GM12801 (cell line): ENCODE results near the gene KLHDC10.

Experiments used
- TF ChIP-seq, protein P1 (sequence below): IDR thresholded peaks from one replicate; pipeline ENCODE4 v1.5.1; 2011; ENCODE audit warnings: control low read depth; ENCODE audit not compliant: insufficient read length; ENCODE audit errors: extremely low read depth

KLHDC10 gene, protein sequence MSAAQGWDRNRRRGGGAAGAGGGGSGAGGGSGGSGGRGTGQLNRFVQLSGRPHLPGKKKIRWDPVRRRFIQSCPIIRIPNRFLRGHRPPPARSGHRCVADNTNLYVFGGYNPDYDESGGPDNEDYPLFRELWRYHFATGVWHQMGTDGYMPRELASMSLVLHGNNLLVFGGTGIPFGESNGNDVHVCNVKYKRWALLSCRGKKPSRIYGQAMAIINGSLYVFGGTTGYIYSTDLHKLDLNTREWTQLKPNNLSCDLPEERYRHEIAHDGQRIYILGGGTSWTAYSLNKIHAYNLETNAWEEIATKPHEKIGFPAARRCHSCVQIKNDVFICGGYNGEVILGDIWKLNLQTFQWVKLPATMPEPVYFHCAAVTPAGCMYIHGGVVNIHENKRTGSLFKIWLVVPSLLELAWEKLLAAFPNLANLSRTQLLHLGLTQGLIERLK

DNA sequence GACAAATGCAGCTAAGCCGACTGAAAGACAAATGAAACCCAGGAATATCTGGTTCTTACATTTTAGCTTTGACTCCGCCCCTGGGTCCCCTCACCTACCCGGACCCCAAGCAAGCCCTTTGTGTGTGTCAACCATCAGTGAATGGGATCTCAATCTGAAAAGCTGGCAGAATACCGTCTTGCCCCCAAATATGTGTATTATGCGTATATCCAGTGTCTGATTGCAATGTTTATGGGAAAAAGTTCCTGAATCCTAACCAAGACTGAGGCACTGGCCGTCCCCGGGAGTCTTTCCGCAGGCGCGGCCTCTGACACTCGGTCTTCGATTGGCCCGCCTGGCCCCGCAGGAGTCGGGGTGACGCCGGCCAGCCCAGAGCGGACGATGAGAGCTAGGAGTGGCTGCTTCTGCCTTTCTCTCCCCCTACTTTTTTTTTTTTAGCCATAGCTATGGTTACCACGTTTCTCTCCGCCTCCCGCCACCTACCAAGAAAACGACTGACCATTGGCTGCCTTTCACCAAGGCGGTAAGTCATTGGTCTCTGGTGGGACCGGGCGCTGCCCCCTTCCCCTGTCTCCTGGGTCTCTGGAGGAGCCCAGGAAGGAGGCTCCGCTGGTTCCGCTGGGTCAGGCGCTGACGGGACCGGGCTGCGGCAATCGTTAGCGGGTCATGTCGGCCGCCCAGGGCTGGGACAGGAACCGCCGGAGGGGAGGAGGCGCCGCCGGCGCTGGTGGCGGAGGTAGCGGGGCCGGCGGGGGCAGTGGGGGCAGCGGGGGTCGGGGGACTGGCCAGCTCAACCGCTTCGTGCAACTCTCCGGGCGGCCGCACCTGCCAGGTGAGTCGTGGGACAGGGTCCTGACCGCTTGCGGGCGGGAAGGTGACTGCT lies at the start of gene KLHDC10:
TSS of gene KLHDC10 (plus strand) at position 557 of the 883 bp plus-strand sequence. CDS start at position 667, 110 bp downstream.
- TF ChIP-seq, protein P1, sequence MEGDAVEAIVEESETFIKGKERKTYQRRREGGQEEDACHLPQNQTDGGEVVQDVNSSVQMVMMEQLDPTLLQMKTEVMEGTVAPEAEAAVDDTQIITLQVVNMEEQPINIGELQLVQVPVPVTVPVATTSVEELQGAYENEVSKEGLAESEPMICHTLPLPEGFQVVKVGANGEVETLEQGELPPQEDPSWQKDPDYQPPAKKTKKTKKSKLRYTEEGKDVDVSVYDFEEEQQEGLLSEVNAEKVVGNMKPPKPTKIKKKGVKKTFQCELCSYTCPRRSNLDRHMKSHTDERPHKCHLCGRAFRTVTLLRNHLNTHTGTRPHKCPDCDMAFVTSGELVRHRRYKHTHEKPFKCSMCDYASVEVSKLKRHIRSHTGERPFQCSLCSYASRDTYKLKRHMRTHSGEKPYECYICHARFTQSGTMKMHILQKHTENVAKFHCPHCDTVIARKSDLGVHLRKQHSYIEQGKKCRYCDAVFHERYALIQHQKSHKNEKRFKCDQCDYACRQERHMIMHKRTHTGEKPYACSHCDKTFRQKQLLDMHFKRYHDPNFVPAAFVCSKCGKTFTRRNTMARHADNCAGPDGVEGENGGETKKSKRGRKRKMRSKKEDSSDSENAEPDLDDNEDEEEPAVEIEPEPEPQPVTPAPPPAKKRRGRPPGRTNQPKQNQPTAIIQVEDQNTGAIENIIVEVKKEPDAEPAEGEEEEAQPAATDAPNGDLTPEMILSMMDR = no peak

DNA sequence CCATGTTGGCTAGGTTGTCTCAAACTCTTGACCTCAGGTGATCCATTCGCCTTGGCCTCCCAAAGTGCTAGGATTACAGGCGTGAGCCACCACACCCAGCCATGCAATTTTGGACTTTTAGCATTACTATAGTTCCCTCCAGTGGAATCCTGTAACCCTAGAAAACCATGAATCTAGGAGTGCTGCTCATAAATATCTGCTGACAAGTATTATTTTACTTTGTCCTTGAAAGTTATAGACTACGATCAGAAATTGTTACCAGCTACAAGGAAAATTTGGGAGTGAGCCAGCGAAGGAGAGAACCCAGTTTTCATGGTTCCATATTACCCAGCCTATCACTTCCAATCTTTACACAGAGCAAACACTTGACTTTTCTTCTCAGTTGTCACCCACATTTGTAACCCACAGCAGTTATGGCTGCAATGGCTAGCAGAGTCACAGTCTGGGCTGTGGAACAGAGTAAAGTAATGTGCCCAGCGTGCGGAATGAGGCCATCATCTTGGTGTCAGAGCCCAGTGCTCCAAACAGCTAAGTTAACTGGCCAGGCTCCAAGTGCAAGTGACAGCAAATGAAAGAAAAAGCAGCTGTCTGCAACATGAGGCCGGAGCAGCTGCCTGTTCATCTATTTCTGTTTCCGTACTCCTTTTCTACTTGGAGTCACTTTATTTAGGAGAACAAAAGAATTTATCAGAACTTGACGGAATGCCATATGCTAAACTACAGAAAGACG lies 49.1 kb upstream of the KLHDC10 start:
- TF ChIP-seq, protein P1 = no peak

GRCh38 chr7:130022115-130022514 lies 48.2 kb upstream of the KLHDC10 start:
- TF ChIP-seq, protein P1 = no peak

DNA sequence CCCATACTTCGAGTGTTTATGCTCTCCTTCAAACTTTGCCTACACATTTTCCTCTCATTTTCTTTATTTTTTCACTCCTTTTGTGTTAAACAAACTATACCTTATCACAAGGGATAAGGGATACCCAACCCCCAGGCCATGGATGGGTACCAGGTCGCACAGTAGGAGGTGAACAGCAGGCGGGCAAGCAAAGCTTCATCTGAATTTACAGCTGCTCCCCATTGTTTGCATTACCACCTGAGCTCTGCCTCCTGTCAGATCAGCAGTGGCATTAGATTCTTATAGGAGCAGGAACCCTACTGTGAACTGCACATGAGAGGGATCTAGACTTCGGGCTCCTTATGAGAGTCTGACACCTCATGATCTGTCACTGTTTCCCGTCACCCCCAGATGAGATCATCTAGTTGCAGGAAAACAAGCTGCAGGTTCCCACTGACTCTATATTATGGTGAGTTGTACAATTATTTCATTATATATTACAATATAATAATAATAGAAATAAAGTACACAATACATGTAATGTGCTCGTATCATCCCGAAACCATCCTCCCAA lies 47.6 kb upstream of the KLHDC10 start:
- TF ChIP-seq, protein P1 = no peak

GRCh38 chr7:130024390-130024789 lies 45.9 kb upstream of the KLHDC10 start:
- TF ChIP-seq, protein P1 = no peak

DNA sequence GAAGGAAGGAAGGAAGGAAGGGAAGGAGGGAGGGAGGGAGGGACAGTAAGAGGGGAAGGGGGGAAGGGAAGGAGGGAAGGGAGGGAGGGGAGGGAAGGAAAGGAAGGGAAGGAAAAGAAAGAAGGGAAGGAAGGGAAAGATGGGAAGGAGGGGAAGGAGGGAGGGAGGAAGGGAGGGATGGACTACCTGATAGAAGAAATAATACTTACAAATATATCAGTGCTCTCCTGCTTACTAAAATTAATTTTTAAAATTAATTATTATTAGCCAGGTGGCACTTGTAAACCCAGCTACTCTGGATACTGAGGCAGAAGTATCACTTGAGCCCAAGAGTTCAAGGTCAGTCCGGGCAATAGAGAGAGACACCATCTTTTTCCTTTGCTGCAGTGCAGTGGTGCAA lies 37.6 kb upstream of the KLHDC10 start:
- TF ChIP-seq, protein P1 = no peak
